ENCODE data around the gene PHF14. TPM values are rescaled to one million over a fixed set of nuclear protein-coding genes. Genes with fewer than 3 reads are reported as not detected.

The PHF14 gene
- total RNA-seq, 1 experiment from 2014 or later = 49.3 TPM

DNA sequence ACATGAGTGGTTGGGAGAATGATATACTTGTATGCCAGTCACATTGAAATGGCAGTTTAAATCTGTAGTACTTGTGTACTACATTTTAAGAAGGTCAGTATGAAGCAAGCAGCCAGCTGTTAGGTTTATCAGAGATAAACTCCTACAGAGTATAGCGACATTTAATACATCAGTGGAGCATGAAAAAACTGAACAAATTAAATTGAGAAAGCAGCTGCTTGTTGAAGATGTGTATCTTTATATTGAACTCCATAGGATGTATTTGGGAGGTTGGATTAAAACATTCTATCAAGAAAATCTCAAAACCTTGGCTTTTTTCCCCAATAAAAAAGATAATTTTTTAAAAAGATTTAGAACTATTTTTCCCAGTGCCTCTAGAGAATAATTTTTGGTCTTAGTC is 47.8 kb downstream of the PHF14 start:
- H3F3A ChIP-seq (ENCODE audit: insufficient read depth, low read depth) = no peaks in the 10 kb centered on the region
- H3K9me2 ChIP-seq (ENCODE audit: insufficient read depth) = no peaks in the 10 kb centered on the region
- no peak overlapping the region for H3K27ac ChIP-seq
- H3K4me1 ChIP-seq (replicated peaks; ENCODE audit: insufficient read depth) = no peaks in the 10 kb centered on the region
- TF ChIP-seq EZH2 (IDR thresholded peaks at IDR 0.05; ENCODE audit: low read depth) = no peak
- TF ChIP-seq, protein P1, sequence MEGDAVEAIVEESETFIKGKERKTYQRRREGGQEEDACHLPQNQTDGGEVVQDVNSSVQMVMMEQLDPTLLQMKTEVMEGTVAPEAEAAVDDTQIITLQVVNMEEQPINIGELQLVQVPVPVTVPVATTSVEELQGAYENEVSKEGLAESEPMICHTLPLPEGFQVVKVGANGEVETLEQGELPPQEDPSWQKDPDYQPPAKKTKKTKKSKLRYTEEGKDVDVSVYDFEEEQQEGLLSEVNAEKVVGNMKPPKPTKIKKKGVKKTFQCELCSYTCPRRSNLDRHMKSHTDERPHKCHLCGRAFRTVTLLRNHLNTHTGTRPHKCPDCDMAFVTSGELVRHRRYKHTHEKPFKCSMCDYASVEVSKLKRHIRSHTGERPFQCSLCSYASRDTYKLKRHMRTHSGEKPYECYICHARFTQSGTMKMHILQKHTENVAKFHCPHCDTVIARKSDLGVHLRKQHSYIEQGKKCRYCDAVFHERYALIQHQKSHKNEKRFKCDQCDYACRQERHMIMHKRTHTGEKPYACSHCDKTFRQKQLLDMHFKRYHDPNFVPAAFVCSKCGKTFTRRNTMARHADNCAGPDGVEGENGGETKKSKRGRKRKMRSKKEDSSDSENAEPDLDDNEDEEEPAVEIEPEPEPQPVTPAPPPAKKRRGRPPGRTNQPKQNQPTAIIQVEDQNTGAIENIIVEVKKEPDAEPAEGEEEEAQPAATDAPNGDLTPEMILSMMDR (conservative IDR thresholded peaks at IDR 0.05) = no peak
- ChIA-PET POLR2A (ENCODE audit: unreplicated experiment) (no interaction called here), CTCF (no interaction called here)
- intact Hi-C loops (cut with micrococcal nuclease; ENCODE audit: unreplicated experiment) = no loop called here
- no peaks in the 10 kb centered on the region for H3K9me3 ChIP-seq (ENCODE audit: insufficient read depth, low read depth)
- no peak overlapping the region for H3K4me3 ChIP-seq
- H2AFZ ChIP-seq = no peak overlapping the region
- BruUV-seq (replicated peaks) = no TSS peak
- peaks cover 15% of the 10 kb centered on the region; the same call in 1 of the 2 replicates for H3K79me2 ChIP-seq (ENCODE audit: low read depth)
- no peak overlapping the region for H3K4me2 ChIP-seq
- H3K36me3 ChIP-seq (ENCODE audit: low read depth) = peaks cover 17% of the 10 kb centered on the region
- H3K27me3 ChIP-seq (ENCODE audit: insufficient read depth, low read depth) = no peaks in the 10 kb centered on the region
- H4K20me1 ChIP-seq (ENCODE audit: insufficient read depth) = peaks cover 22% of the 10 kb centered on the region; the same call in 1 of the 2 replicates
- no peak for DNase-seq

DNA sequence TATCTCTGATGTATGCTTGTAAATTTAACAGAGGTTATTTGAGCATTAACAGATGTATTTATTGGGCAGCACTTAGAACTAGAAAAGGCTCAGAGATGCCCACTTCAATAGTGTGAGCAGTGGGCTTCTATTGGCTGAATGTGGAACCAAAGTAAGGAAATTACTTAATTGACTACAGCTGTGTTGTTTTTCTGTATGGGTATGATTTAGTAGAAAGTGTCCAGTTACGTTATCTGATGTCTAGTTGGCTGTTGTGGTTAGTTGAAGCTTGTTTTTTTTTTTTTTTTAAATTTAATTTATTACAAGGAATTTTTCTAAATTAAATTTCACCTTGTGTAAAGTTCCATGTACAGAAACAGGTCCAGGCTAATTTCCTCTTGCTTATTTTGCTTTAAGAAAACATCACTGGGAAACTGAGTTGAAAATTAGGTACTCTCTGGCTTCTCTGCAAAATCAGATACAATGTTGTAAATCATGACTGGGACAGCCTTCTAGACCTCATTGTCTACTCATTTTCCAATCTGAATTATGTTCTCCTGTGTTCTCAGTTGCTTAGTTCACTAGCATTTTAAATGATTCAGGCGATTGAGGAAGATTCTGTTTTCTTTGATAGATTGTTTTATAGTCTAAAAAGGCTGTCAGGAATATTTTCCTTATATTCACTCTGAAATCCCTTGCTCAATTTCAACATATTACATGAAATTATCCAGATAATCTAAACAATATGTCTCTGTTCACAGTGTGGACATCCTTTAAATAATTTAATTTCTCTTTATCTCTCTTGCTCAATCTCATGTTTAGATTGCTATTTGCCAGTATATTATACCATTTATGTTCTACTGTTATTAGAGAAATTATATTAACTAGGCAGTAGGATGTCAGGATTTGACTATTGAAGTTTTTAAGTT is 53.0 kb downstream of the PHF14 start:
- H3K4me3 ChIP-seq = no peak overlapping the region
- H3K27ac ChIP-seq = no peak overlapping the region
- ChIA-PET CTCF (no interaction called here), POLR2A (ENCODE audit: unreplicated experiment) (no interaction called here)
- TF ChIP-seq EZH2 (IDR thresholded peaks at IDR 0.05; ENCODE audit: low read depth) = no peak
- TF ChIP-seq, protein P1 (conservative IDR thresholded peaks at IDR 0.05) = no peak
- peaks cover 5% of the 10 kb centered on the region; the same call in 1 of the 2 replicates for H4K20me1 ChIP-seq (ENCODE audit: insufficient read depth)
- H3K27me3 ChIP-seq (ENCODE audit: insufficient read depth, low read depth) = no peaks in the 10 kb centered on the region
- H3K4me1 ChIP-seq (replicated peaks; ENCODE audit: insufficient read depth) = no peaks in the 10 kb centered on the region
- H3K36me3 ChIP-seq (ENCODE audit: low read depth) = peaks cover 20% of the 10 kb centered on the region
- no peak for DNase-seq
- H3K79me2 ChIP-seq (ENCODE audit: low read depth) = no peaks in the 10 kb centered on the region
- H3K9me2 ChIP-seq (ENCODE audit: insufficient read depth) = no peaks in the 10 kb centered on the region
- H3K9me3 ChIP-seq (ENCODE audit: insufficient read depth, low read depth) = no peaks in the 10 kb centered on the region
- H3K4me2 ChIP-seq = no peak overlapping the region
- no peaks in the 10 kb centered on the region for H3F3A ChIP-seq (ENCODE audit: insufficient read depth, low read depth)
- H2AFZ ChIP-seq = no peak overlapping the region
- intact Hi-C loops (cut with micrococcal nuclease; ENCODE audit: unreplicated experiment) = no loop called here
- no TSS peak for BruUV-seq (replicated peaks)

DNA sequence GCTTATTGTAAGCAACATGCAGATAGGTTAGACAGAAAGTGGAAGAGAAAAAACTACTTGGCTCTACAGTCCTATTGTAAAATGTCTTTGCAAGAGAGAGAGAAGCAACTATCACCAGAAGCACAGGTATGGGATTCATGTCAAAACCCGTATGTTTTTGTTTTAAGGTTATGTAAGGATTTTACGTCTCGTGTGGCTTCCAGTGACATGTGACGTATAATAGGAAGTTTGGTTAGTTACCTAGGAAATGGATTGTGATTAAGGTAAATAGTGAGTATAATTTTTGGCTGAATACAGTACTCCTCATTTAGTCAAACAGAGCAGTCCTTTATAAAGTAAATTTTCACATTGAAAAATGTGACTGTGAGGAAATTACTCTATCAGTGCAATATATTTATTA is 62.0 kb downstream of the PHF14 start:
- H3K27ac ChIP-seq = no peak overlapping the region
- no peak overlapping the region for H3K4me3 ChIP-seq
- H2AFZ ChIP-seq = no peak overlapping the region
- CTCF ChIA-PET = no interaction called here
- 0 out of 2 replicates have a peak, but pooled peaks cover 3% of the 10 kb centered on the region for H3K9me2 ChIP-seq (ENCODE audit: insufficient read depth)
- no peak for TF ChIP-seq EZH2 (IDR thresholded peaks at IDR 0.05; ENCODE audit: low read depth)
- TF ChIP-seq, protein P1 (conservative IDR thresholded peaks at IDR 0.05) = no peak
- H4K20me1 ChIP-seq (ENCODE audit: insufficient read depth) = no peaks in the 10 kb centered on the region; the same call in 1 of the 2 replicates
- H3K4me2 ChIP-seq = no peak overlapping the region
- no peaks in the 10 kb centered on the region for H3K27me3 ChIP-seq (ENCODE audit: insufficient read depth, low read depth)
- BruUV-seq (replicated peaks) = no TSS peak
- no peaks in the 10 kb centered on the region for H3K9me3 ChIP-seq (ENCODE audit: insufficient read depth, low read depth)
- H3F3A ChIP-seq (ENCODE audit: insufficient read depth, low read depth) = no peaks in the 10 kb centered on the region
- no peaks in the 10 kb centered on the region for H3K79me2 ChIP-seq (ENCODE audit: low read depth)
- intact Hi-C loops (cut with micrococcal nuclease; ENCODE audit: unreplicated experiment) = no loop called here
- H3K4me1 ChIP-seq (replicated peaks; ENCODE audit: insufficient read depth) = no peaks in the 10 kb centered on the region
- POLR2A ChIA-PET (ENCODE audit: unreplicated experiment) = no interaction called here
- peaks cover 17% of the 10 kb centered on the region for H3K36me3 ChIP-seq (ENCODE audit: low read depth)
- no peak for DNase-seq
